ENCODE results near the gene ZFR. TPM values are rescaled to one million over a fixed set of nuclear protein-coding genes. Genes with fewer than 3 reads are reported as not detected.

ZFR gene
- total and polyA plus RNA-seq, 4 donors = 17.5 to 44.5 (median 30.8) TPM

DNA sequence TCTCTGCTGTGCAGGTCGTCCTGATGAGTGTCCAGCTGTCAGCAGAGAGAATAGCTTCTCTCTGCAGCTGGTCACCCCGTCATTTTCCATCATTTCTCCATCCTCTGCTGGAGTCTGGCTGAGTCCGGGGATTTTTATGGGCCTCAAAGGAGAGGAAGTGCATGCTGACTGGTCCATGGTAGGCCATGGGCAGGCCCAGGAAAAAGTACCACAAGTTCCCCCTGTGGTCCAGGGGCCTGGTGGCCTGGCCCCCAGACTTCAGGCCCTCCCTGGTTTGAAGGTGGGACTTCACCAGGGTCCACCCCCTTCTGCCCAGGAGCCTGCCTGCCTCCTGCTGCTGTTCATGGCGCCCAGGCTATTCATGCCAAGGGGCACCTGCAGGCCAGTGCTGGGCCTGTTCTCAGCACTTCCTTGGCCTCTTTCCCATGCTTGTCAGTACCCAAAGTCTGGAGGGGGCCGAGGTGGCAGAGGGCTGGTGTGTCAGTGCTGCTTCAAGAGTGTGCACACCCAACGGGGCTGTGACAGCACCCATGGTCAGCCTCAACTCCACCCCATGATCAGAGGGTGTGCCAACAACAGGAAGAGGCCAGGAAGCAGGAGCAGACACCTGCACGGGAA is 124.5 kb downstream of the ZFR start:
- no peak overlapping the region for H3K9ac ChIP-seq (ENCODE audit: low read depth in 1 of 2, low read length in 2 of 2)
- DNase-seq (ENCODE audit: low spot score) = no peak
- H3K4me1 ChIP-seq (ENCODE audit: control insufficient read depth in 4 of 4, insufficient read depth in 4 of 4, low read length in 3 of 4) = no peaks in the 10 kb centered on the region
- 89% methylated on average over 7 of the region's 7 CpGs for WGBS
- H3K9me3 ChIP-seq (ENCODE audit: control insufficient read depth in 4 of 4, low read length in 3 of 4) = no peaks in the 10 kb centered on the region
- no peak overlapping the region for H3K27ac ChIP-seq (ENCODE audit: low read depth in 1 of 2, low read length in 2 of 2)
- H3K27me3 ChIP-seq (ENCODE audit: control insufficient read depth in 4 of 4, insufficient read depth in 4 of 4, low read length in 3 of 4) = no peaks in the 10 kb centered on the region
- TF ChIP-seq, protein P1, sequence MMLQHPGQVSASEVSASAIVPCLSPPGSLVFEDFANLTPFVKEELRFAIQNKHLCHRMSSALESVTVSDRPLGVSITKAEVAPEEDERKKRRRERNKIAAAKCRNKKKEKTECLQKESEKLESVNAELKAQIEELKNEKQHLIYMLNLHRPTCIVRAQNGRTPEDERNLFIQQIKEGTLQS (IDR thresholded peaks at IDR 0.05) = no peak
- TF ChIP-seq SP1 (IDR thresholded peaks at IDR 0.05) (no peak), RAD21 (IDR thresholded peaks at IDR 0.05) (no peak), NR2F2 (IDR thresholded peaks at IDR 0.05) (no peak), RXRA (IDR thresholded peaks at IDR 0.05) (no peak), TAF1 (conservative IDR thresholded peaks at IDR 0.05) (no peak), YY1 (IDR thresholded peaks at IDR 0.05) (no peak), FOXA2 (IDR thresholded peaks at IDR 0.05) (no peak), HNF4G (IDR thresholded peaks at IDR 0.05) (no peak), FOXA1 (IDR thresholded peaks at IDR 0.05) (no peak)
- TF ChIP-seq, protein P2, sequence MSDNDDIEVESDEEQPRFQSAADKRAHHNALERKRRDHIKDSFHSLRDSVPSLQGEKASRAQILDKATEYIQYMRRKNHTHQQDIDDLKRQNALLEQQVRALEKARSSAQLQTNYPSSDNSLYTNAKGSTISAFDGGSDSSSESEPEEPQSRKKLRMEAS (IDR thresholded peaks at IDR 0.05) = no peak
- TF ChIP-seq, protein P3, sequence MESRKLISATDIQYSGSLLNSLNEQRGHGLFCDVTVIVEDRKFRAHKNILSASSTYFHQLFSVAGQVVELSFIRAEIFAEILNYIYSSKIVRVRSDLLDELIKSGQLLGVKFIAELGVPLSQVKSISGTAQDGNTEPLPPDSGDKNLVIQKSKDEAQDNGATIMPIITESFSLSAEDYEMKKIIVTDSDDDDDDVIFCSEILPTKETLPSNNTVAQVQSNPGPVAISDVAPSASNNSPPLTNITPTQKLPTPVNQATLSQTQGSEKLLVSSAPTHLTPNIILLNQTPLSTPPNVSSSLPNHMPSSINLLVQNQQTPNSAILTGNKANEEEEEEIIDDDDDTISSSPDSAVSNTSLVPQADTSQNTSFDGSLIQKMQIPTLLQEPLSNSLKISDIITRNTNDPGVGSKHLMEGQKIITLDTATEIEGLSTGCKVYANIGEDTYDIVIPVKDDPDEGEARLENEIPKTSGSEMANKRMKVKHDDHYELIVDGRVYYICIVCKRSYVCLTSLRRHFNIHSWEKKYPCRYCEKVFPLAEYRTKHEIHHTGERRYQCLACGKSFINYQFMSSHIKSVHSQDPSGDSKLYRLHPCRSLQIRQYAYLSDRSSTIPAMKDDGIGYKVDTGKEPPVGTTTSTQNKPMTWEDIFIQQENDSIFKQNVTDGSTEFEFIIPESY (IDR thresholded peaks at IDR 0.05) = no peak
- TF ChIP-seq, protein P4, sequence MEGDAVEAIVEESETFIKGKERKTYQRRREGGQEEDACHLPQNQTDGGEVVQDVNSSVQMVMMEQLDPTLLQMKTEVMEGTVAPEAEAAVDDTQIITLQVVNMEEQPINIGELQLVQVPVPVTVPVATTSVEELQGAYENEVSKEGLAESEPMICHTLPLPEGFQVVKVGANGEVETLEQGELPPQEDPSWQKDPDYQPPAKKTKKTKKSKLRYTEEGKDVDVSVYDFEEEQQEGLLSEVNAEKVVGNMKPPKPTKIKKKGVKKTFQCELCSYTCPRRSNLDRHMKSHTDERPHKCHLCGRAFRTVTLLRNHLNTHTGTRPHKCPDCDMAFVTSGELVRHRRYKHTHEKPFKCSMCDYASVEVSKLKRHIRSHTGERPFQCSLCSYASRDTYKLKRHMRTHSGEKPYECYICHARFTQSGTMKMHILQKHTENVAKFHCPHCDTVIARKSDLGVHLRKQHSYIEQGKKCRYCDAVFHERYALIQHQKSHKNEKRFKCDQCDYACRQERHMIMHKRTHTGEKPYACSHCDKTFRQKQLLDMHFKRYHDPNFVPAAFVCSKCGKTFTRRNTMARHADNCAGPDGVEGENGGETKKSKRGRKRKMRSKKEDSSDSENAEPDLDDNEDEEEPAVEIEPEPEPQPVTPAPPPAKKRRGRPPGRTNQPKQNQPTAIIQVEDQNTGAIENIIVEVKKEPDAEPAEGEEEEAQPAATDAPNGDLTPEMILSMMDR (IDR thresholded peaks at IDR 0.05; ENCODE audit: low read depth, low read length, missing input control) = no peak
- no peaks in the 10 kb centered on the region for H3K36me3 ChIP-seq (ENCODE audit: control insufficient read depth in 4 of 4, insufficient read depth in 3 of 4, low read depth in 1 of 4, low read length in 3 of 4)
- H3K4me3 ChIP-seq (ENCODE audit: low read depth in 1 of 3, low read length in 3 of 3) = no peak overlapping the region

DNA sequence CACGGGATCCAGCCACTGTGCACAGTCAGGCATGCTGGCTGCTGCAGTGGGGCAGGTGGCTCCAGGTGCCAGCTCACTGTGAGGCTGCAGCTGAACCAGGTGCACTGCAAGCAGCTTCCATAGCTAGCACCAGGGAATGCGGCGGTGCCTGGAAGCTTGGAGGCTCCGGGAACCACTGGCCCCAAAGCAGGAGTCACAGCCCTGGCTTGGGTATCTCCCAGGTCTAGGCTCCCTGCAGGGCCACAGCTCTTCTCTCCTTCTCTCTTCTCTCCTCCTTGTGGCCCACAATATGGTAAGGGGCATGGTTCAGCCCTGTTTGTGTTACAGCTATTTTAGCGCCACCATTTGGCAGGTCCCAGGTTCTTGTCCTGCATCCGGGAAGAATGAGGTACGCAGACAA is 125.1 kb downstream of the ZFR start:
- H3K9me3 ChIP-seq (ENCODE audit: control insufficient read depth in 4 of 4, low read length in 3 of 4) = no peaks in the 10 kb centered on the region
- no peak overlapping the region for H3K27ac ChIP-seq (ENCODE audit: low read depth in 1 of 2, low read length in 2 of 2)
- 88% methylated on average over 7 of the region's 7 CpGs for whole genome bisulfite sequencing
- H3K4me1 ChIP-seq (ENCODE audit: control insufficient read depth in 4 of 4, insufficient read depth in 4 of 4, low read length in 3 of 4) = peaks cover 0 to 5% (median 1%) of the 10 kb centered on the region in 4 donors
- H3K4me3 ChIP-seq (ENCODE audit: low read depth in 1 of 3, low read length in 3 of 3) = no peak overlapping the region
- no peak overlapping the region for H3K9ac ChIP-seq (ENCODE audit: low read depth in 1 of 2, low read length in 2 of 2)
- H3K27me3 ChIP-seq (ENCODE audit: control insufficient read depth in 4 of 4, insufficient read depth in 4 of 4, low read length in 3 of 4) = no peaks in the 10 kb centered on the region
- no peak for DNase-seq (ENCODE audit: low spot score)
- no peaks in the 10 kb centered on the region for H3K36me3 ChIP-seq (ENCODE audit: control insufficient read depth in 4 of 4, insufficient read depth in 3 of 4, low read depth in 1 of 4, low read length in 3 of 4)
- TF ChIP-seq, protein P5, sequence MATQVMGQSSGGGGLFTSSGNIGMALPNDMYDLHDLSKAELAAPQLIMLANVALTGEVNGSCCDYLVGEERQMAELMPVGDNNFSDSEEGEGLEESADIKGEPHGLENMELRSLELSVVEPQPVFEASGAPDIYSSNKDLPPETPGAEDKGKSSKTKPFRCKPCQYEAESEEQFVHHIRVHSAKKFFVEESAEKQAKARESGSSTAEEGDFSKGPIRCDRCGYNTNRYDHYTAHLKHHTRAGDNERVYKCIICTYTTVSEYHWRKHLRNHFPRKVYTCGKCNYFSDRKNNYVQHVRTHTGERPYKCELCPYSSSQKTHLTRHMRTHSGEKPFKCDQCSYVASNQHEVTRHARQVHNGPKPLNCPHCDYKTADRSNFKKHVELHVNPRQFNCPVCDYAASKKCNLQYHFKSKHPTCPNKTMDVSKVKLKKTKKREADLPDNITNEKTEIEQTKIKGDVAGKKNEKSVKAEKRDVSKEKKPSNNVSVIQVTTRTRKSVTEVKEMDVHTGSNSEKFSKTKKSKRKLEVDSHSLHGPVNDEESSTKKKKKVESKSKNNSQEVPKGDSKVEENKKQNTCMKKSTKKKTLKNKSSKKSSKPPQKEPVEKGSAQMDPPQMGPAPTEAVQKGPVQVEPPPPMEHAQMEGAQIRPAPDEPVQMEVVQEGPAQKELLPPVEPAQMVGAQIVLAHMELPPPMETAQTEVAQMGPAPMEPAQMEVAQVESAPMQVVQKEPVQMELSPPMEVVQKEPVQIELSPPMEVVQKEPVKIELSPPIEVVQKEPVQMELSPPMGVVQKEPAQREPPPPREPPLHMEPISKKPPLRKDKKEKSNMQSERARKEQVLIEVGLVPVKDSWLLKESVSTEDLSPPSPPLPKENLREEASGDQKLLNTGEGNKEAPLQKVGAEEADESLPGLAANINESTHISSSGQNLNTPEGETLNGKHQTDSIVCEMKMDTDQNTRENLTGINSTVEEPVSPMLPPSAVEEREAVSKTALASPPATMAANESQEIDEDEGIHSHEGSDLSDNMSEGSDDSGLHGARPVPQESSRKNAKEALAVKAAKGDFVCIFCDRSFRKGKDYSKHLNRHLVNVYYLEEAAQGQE (IDR thresholded peaks at IDR 0.05) = no peak
- TF ChIP-seq RAD21 (IDR thresholded peaks at IDR 0.05) (no peak), FOXA2 (IDR thresholded peaks at IDR 0.05) (no peak), NR2F2 (IDR thresholded peaks at IDR 0.05) (no peak), GABPA (IDR thresholded peaks at IDR 0.05 in 1 of 2, conservative IDR thresholded peaks at IDR 0.05 in 1 of 2) (no peak), FOXA1 (IDR thresholded peaks at IDR 0.05) (no peak), EGR1 (IDR thresholded peaks at IDR 0.05; ENCODE audit: low read depth in 2 of 2) (no peak), HNF4A (conservative IDR thresholded peaks at IDR 0.05) (no peak), TAF1 (conservative IDR thresholded peaks at IDR 0.05) (no peak), SP1 (IDR thresholded peaks at IDR 0.05) (no peak), JUND (IDR thresholded peaks at IDR 0.05) (no peak), YY1 (IDR thresholded peaks at IDR 0.05) (no peak)
- TF ChIP-seq, protein P2 (IDR thresholded peaks at IDR 0.05) = no peak
- TF ChIP-seq, protein P4 (IDR thresholded peaks at IDR 0.05; ENCODE audit: low read depth, low read length, missing input control) = no peak
- TF ChIP-seq, protein P1 (IDR thresholded peaks at IDR 0.05) = no peak
- TF ChIP-seq, protein P3 (IDR thresholded peaks at IDR 0.05) = no peak
